ENCODE data around the gene NR2C1. TPM values are rescaled to one million over a fixed set of nuclear protein-coding genes. Genes with fewer than 3 reads are reported as not detected.
"Not testable (repeated sequence)": the region's sequence is repeated elsewhere in the genome, so short reads cannot be mapped to it uniquely, and the experiment has no call there.

The NR2C1 gene
- total RNA-seq, 2 experiments from 2014 or later = 42.8 to 43.4 TPM

- H3K4me1 ChIP-seq (ENCODE audit: insufficient read depth, low read length, poor library complexity, severe bottlenecking) = peaks cover 16% of the 10 kb centered on the region
- intact Hi-C loops (cut with micrococcal nuclease; ENCODE audit: unreplicated experiment) = no loop called here
- CTCF ChIA-PET (ENCODE audit: unreplicated experiment) = no interaction called here
- no peak overlapping the region for H2AFZ ChIP-seq (ENCODE audit: low read length)
- H4K20me1 ChIP-seq (ENCODE audit: insufficient read depth, low read length) = no peaks in the 10 kb centered on the region
- peaks cover 5% of the 10 kb centered on the region; the same call in 1 of the 2 replicates for H3K36me3 ChIP-seq (ENCODE audit: insufficient read depth, low read length)
- H3K9me3 ChIP-seq (ENCODE audit: low read length) = no peaks in the 10 kb centered on the region
- BruUV-seq (replicated peaks) = no TSS peak
- H3K79me2 ChIP-seq (ENCODE audit: insufficient read depth, low read depth, low read length) = no peaks in the 10 kb centered on the region
- H3K9me2 ChIP-seq (ENCODE audit: insufficient read depth, low read length) = no peaks in the 10 kb centered on the region
- H3K27ac ChIP-seq (ENCODE audit: low read depth, low read length, poor library complexity, severe bottlenecking) = no peak overlapping the region
- no peak for DNase-seq (ENCODE audit: low spot score)
- TF ChIP-seq EZH2phosphoT487 (IDR thresholded peaks at IDR 0.05; ENCODE audit: borderline replicate concordance, low read depth, low read length) (no peak), CTCF (conservative IDR thresholded peaks at IDR 0.05; ENCODE audit: low read length) (no peak)
- POLR2A ChIA-PET = no interaction called here
- no peak overlapping the region for H3K4me3 ChIP-seq (ENCODE audit: low read depth, low read length, poor library complexity, severe bottlenecking)
- H3K4me2 ChIP-seq (ENCODE audit: low read length) = no peak overlapping the region
Measured at GRCh38 chr12:95099270-95099790, 25.9 kb upstream of the NR2C1 start.

DNA sequence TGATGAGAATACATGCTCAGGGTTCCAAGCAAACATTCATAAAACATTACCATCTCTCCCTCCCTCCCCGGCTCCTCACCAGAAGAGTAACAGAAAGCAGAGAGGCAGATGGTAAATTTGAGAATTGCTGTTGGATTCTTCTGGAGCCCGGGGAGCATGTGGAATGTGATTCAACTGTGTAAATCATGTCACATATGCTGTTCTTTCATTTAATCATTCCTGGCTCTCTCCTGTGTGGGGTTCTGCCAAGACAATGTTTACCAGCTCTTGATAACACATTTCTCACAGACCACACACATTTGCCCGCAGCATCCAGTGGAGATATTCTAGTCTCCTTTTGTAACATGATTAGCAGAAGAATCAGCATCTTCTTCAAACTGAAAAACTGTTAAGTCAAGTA, 23.4 kb upstream of the NR2C1 start:
- Histone ChIP-seq H4K20me1 (ENCODE audit: insufficient read depth, low read length) (no peaks in the 10 kb centered on the region), H3K27ac (ENCODE audit: low read depth, low read length, poor library complexity, severe bottlenecking) (no peak overlapping the region), H3K4me1 (ENCODE audit: insufficient read depth, low read length, poor library complexity, severe bottlenecking) (no peaks in the 10 kb centered on the region), H3K4me3 (ENCODE audit: low read depth, low read length, poor library complexity, severe bottlenecking) (no peak overlapping the region), H3K79me2 (ENCODE audit: insufficient read depth, low read depth, low read length) (no peaks in the 10 kb centered on the region), H2AFZ (ENCODE audit: low read length) (no peak overlapping the region), H3K4me2 (ENCODE audit: low read length) (no peak overlapping the region), H3K9me2 (ENCODE audit: insufficient read depth, low read length) (no peaks in the 10 kb centered on the region), H3K9me3 (ENCODE audit: low read length) (no peaks in the 10 kb centered on the region), H3K36me3 (ENCODE audit: insufficient read depth, low read length) (peaks cover 5% of the 10 kb centered on the region; the same call in 1 of the 2 replicates)
- intact Hi-C loops (cut with micrococcal nuclease; ENCODE audit: unreplicated experiment) = no loop called here
- TF ChIP-seq CTCF (conservative IDR thresholded peaks at IDR 0.05; ENCODE audit: low read length) = no peak
- no peak for TF ChIP-seq EZH2phosphoT487 (IDR thresholded peaks at IDR 0.05; ENCODE audit: borderline replicate concordance, low read depth, low read length)
- CTCF ChIA-PET (ENCODE audit: unreplicated experiment) = no interaction called here
- BruUV-seq (replicated peaks) = no TSS peak
- no peak for DNase-seq (ENCODE audit: low spot score)
- POLR2A ChIA-PET = interaction anchor here (0.6 to 0.7 kb wide), 2 partner anchors 41 to 420 kb away, joined by 3 read pairs; no protein-coding TSS in a partner anchor

- intact Hi-C loops (cut with micrococcal nuclease; ENCODE audit: unreplicated experiment) = no loop called here
- H3K4me3 ChIP-seq (ENCODE audit: low read depth, low read length, poor library complexity, severe bottlenecking) = no peak overlapping the region
- ChIA-PET POLR2A (interaction anchor here (0.7 kb wide), 1 partner anchor 40 kb away, joined by 3 read pairs; no protein-coding TSS in a partner anchor), CTCF (ENCODE audit: unreplicated experiment) (no interaction called here)
- no peaks in the 10 kb centered on the region for H3K9me2 ChIP-seq (ENCODE audit: insufficient read depth, low read length)
- no peak for DNase-seq (ENCODE audit: low spot score)
- H2AFZ ChIP-seq (ENCODE audit: low read length) = no peak overlapping the region
- H3K79me2 ChIP-seq (ENCODE audit: insufficient read depth, low read depth, low read length) = no peaks in the 10 kb centered on the region
- peaks cover 7% of the 10 kb centered on the region; the same call in 1 of the 2 replicates for H3K36me3 ChIP-seq (ENCODE audit: insufficient read depth, low read length)
- H3K4me2 ChIP-seq (ENCODE audit: low read length) = no peak overlapping the region
- no peaks in the 10 kb centered on the region for H4K20me1 ChIP-seq (ENCODE audit: insufficient read depth, low read length)
- BruUV-seq (replicated peaks) = no TSS peak
- TF ChIP-seq EZH2phosphoT487 (IDR thresholded peaks at IDR 0.05; ENCODE audit: borderline replicate concordance, low read depth, low read length) (no peak), CTCF (conservative IDR thresholded peaks at IDR 0.05; ENCODE audit: low read length) (no peak)
- H3K27ac ChIP-seq (ENCODE audit: low read depth, low read length, poor library complexity, severe bottlenecking) = no peak overlapping the region
- H3K4me1 ChIP-seq (ENCODE audit: insufficient read depth, low read length, poor library complexity, severe bottlenecking) = no peaks in the 10 kb centered on the region
- no peaks in the 10 kb centered on the region for H3K9me3 ChIP-seq (ENCODE audit: low read length)
Measured at GRCh38 chr12:95096378-95096777, 23.0 kb upstream of the NR2C1 start.

GRCh38 chr12:95095866-95096265, 22.4 kb upstream of the NR2C1 start:
- H3K79me2 ChIP-seq (ENCODE audit: insufficient read depth, low read depth, low read length); H3K9me2 ChIP-seq (ENCODE audit: insufficient read depth, low read length); intact Hi-C loops (cut with micrococcal nuclease; ENCODE audit: unreplicated experiment); BruUV-seq (replicated peaks); H3K4me2 ChIP-seq (ENCODE audit: low read length); H2AFZ ChIP-seq (ENCODE audit: low read length); H3K9me3 ChIP-seq (ENCODE audit: low read length); DNase-seq (ENCODE audit: low spot score); H3K4me3 ChIP-seq (ENCODE audit: low read depth, low read length, poor library complexity, severe bottlenecking); CTCF ChIA-PET (ENCODE audit: unreplicated experiment); H4K20me1 ChIP-seq (ENCODE audit: insufficient read depth, low read length); H3K27ac ChIP-seq (ENCODE audit: low read depth, low read length, poor library complexity, severe bottlenecking); H3K4me1 ChIP-seq (ENCODE audit: insufficient read depth, low read length, poor library complexity, severe bottlenecking); POLR2A ChIA-PET; H3K36me3 ChIP-seq (ENCODE audit: insufficient read depth, low read length): not testable (repeated sequence)
